K562 (cell line): ENCODE measurements around the gene PDZK1IP1. TPM values are rescaled to one million over a fixed set of nuclear protein-coding genes. Genes with fewer than 3 reads are reported as not detected.

Experiments
- BHLHE40 ChIP-seq: IDR thresholded peaks from 2 replicates; pipeline ENCODE4 v1.6.1; 2011; ENCODE audit warnings: low read length, improper control_type of control experiment
- DIDO1 ChIP-seq: fragments of 450-650 bp; IDR thresholded peaks from 2 replicates; pipeline ENCODE4 v1.6.1; 2016; ENCODE audit warnings: low read depth, missing biosample characterization, missing genetic modification characterization
- DPF2 ChIP-seq: fragments of 450-650 bp; IDR thresholded peaks from 2 replicates; pipeline ENCODE4 v1.6.1; 2016
- HNRNPH1 ChIP-seq: fragments of 200-400 bp; formaldehyde crosslinking; optimal IDR thresholded peaks from 2 replicates; pipeline ENCODE3; 2017; ENCODE audit warnings: low read depth, mild to moderate bottlenecking, low read length, moderate library complexity
- HNRNPK ChIP-seq: fragments of 200-400 bp; formaldehyde crosslinking; IDR thresholded peaks from one replicate; pipeline ENCODE4 v1.6.1; 2018; ENCODE audit warnings: mild to moderate bottlenecking, low read depth, low read length; ENCODE audit not compliant: poor library complexity, severe bottlenecking
- MEF2D ChIP-seq: conservative IDR thresholded peaks from 2 replicates; pipeline ENCODE4 v1.6.1; 2016; ENCODE audit warnings: low read depth, missing genetic modification characterization, missing compliant biosample characterization
- NFRKB ChIP-seq: fragments of 450-650 bp; IDR thresholded peaks from 2 replicates; pipeline ENCODE4 v1.6.1; 2016; ENCODE audit warnings: low read depth
- POU5F1 ChIP-seq: fragments of 150-350 bp; IDR thresholded peaks from 2 replicates; pipeline ENCODE4 v1.6.1; 2014; ENCODE audit warnings: borderline replicate concordance, low read length, low read depth, mild to moderate bottlenecking; ENCODE audit not compliant: partially characterized antibody
- PYGO2 ChIP-seq: fragments of 450-650 bp; IDR thresholded peaks from 2 replicates; pipeline ENCODE4 v1.6.1; 2016; ENCODE audit warnings: mild to moderate bottlenecking, missing genetic modification characterization, moderate library complexity, missing compliant biosample characterization
- RBM22 ChIP-seq: fragments of 200-400 bp; formaldehyde crosslinking; IDR thresholded peaks from 2 replicates; pipeline ENCODE4 v1.6.1; 2018; ENCODE audit warnings: low read length, low read depth; ENCODE audit not compliant: poor library complexity, severe bottlenecking
- SETDB1 ChIP-seq: IDR thresholded peaks from one replicate; pipeline ENCODE4 v1.6.1; 2012; ENCODE audit warnings: low read length, control low read depth, inconsistent platforms
- SIN3A ChIP-seq, 2 experiments: fragments of 150-350 bp in 1 of 2; IDR thresholded peaks; 2 replicates each; pipeline ENCODE4 v1.6.1; 2011 to 2016; ENCODE audit warnings: borderline replicate concordance in 2 of 2, low read depth in 2 of 2, low read length in 2 of 2, mild to moderate bottlenecking in 2 of 2, moderate library complexity in 2 of 2; ENCODE audit not compliant: control insufficient read depth in 1 of 2
- SNIP1 ChIP-seq: fragments of 450-650 bp; IDR thresholded peaks from 2 replicates; pipeline ENCODE4 v1.7.1; 2017; ENCODE audit warnings: low read depth, mild to moderate bottlenecking
- ZNF444 ChIP-seq: fragments of 250-450 bp; sonication (Bioruptor Pico); IDR thresholded peaks from 2 replicates; pipeline ENCODE4 v1.4.0; 2020; ENCODE audit warnings: mild to moderate bottlenecking, moderate library complexity
- ZNF740 ChIP-seq, 3 experiments: fragments of 200-800 bp in 1 of 3; sonication (Bioruptor generic) in 1 of 3; sonication (generic) in 1 of 3; formaldehyde crosslinking in 1 of 3; IDR thresholded peaks; 2 replicates each; pipeline versions ENCODE4 v1.6.1 to v1.8.0; 2016 to 2022; ENCODE audit warnings: mild to moderate bottlenecking in 2 of 3, missing compliant biosample characterization in 2 of 3, missing genetic modification characterization in 2 of 3, missing genetic modification reagents in 1 of 3
- polyA plus RNA-seq, 8 experiments: library from polyadenylated mRNA; depleted of rRNA in 4 of 8; stranded (reverse) in 5 of 8; unstranded in 3 of 8; fragments of >200 nt; fragmentation: Nextera tagmentation in 2 of 8; fragmentation: Illumina TruSeq in 1 of 8; extraction: Ambion mirVana in 2 of 8; extraction: Trizol in 1 of 8; gene quantifications; 2 replicates each; pipeline versions ENCODE4 v1.2.1 to v1.2.3, GENCODE V29; 2011 to 2014; ENCODE audit warnings: inconsistent platforms in 1 of 8, missing spikeins in 1 of 8
- total RNA-seq, 7 experiments: library from RNA; depleted of rRNA in 6 of 7; stranded (reverse); fragments of >200 nt in 6 of 7; fragmentation: Illumina TruSeq in 2 of 7; extraction: Trizol in 2 of 7; gene quantifications; 2 replicates each; pipeline versions ENCODE4 v1.2.1 to v1.2.3, GENCODE V29; 2011 to 2021; ENCODE audit warnings: low replicate concordance in 1 of 7
- TF ChIP-seq, protein P1 (sequence below): sonication (generic); formaldehyde crosslinking; IDR thresholded peaks from 2 replicates; pipeline ENCODE4 v1.9.0; 2022; ENCODE audit warnings: mild to moderate bottlenecking, missing genetic modification reagents
- TF ChIP-seq, protein P2 (sequence below): sonication (generic); formaldehyde crosslinking; IDR thresholded peaks from 2 replicates; pipeline ENCODE4 v1.8.0; 2022; ENCODE audit warnings: mild to moderate bottlenecking, missing genetic modification reagents
- TF ChIP-seq, protein P3 (sequence below): fragments of 250-450 bp; sonication (Bioruptor Pico); IDR thresholded peaks from 2 replicates; pipeline ENCODE4 v1.8.0; 2022; ENCODE audit warnings: moderate library complexity, mild to moderate bottlenecking, inconsistent platforms

The PDZK1IP1 gene
- total and polyA plus RNA-seq, 9 of the 15 experiments (the other 6 are each of a cell fraction or from before 2014, with no cell fraction given), result 0.17 to 0.68 (median 0.53) TPM; not detected in 2

- TF ChIP-seq, protein P1, sequence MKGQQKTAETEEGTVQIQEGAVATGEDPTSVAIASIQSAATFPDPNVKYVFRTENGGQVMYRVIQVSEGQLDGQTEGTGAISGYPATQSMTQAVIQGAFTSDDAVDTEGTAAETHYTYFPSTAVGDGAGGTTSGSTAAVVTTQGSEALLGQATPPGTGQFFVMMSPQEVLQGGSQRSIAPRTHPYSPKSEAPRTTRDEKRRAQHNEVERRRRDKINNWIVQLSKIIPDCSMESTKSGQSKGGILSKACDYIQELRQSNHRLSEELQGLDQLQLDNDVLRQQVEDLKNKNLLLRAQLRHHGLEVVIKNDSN (CRISPR knock-in tag), result peak; percentile 25; the same call in 1 of the 2 replicates
- TF ChIP-seq BHLHE40 (peak; percentile 93), NFRKB (peak; percentile 90), HNRNPK (no peak), ZNF740 (CRISPR knock-in tag; IDR thresholded peaks at IDR 0.05) (peak; percentile 30; the same call in 1 of the 2 replicates), ZNF740 (tag; IDR thresholded peaks at IDR 0.05) (peak in 1 of 2 experiments; percentile 91), HNRNPH1 (no peak), DPF2 (peak; percentile 100), ZNF444 (peak; percentile 94), POU5F1 (no peak), SNIP1 (no peak), PYGO2 (peak; percentile 98), MEF2D (tag) (peak; percentile 94), RBM22 (no peak), DIDO1 (tag) (no peak; the same call in 1 of the 2 replicates), SIN3A (IDR thresholded peaks at IDR 0.05; ENCODE audit: borderline replicate concordance in 2 of 2, control insufficient read depth in 1 of 2, low read depth in 2 of 2, low read length in 2 of 2) (peak in 1 of 2 experiments; percentile 63; a peak in 1 of 4 replicates), SETDB1 (no peak)
- TF ChIP-seq, protein P2, sequence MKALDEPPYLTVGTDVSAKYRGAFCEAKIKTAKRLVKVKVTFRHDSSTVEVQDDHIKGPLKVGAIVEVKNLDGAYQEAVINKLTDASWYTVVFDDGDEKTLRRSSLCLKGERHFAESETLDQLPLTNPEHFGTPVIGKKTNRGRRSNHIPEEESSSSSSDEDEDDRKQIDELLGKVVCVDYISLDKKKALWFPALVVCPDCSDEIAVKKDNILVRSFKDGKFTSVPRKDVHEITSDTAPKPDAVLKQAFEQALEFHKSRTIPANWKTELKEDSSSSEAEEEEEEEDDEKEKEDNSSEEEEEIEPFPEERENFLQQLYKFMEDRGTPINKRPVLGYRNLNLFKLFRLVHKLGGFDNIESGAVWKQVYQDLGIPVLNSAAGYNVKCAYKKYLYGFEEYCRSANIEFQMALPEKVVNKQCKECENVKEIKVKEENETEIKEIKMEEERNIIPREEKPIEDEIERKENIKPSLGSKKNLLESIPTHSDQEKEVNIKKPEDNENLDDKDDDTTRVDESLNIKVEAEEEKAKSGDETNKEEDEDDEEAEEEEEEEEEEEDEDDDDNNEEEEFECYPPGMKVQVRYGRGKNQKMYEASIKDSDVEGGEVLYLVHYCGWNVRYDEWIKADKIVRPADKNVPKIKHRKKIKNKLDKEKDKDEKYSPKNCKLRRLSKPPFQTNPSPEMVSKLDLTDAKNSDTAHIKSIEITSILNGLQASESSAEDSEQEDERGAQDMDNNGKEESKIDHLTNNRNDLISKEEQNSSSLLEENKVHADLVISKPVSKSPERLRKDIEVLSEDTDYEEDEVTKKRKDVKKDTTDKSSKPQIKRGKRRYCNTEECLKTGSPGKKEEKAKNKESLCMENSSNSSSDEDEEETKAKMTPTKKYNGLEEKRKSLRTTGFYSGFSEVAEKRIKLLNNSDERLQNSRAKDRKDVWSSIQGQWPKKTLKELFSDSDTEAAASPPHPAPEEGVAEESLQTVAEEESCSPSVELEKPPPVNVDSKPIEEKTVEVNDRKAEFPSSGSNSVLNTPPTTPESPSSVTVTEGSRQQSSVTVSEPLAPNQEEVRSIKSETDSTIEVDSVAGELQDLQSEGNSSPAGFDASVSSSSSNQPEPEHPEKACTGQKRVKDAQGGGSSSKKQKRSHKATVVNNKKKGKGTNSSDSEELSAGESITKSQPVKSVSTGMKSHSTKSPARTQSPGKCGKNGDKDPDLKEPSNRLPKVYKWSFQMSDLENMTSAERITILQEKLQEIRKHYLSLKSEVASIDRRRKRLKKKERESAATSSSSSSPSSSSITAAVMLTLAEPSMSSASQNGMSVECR (CRISPR knock-in tag), result peak; percentile 72; the same call in 1 of the 2 replicates
- TF ChIP-seq, protein P3, sequence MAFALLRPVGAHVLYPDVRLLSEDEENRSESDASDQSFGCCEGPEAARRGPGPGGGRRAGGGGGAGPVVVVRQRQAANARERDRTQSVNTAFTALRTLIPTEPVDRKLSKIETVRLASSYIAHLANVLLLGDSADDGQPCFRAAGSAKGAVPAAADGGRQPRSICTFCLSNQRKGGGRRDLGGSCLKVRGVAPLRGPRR, result peak; percentile 81; the same call in 1 of the 2 replicates
Observed at GRCh38 chr1:47181095-47181954, 8.5 kb downstream of the PDZK1IP1 start (continued).
